HG02763 (cell line): ENCODE results near the gene NLGN2.
A peak's percentile ranks its signal among the peaks of the same experiment; 100 is the strongest.

Source experiments
- ATAC-seq: cut with Tn5 transposase; IDR thresholded peaks from one replicate; pipeline ENCODE4 v1.9.1; 2021; ENCODE audit warnings: mild to moderate bottlenecking, moderate library complexity; ENCODE audit not compliant: unreplicated experiment

NLGN2 gene

DNA sequence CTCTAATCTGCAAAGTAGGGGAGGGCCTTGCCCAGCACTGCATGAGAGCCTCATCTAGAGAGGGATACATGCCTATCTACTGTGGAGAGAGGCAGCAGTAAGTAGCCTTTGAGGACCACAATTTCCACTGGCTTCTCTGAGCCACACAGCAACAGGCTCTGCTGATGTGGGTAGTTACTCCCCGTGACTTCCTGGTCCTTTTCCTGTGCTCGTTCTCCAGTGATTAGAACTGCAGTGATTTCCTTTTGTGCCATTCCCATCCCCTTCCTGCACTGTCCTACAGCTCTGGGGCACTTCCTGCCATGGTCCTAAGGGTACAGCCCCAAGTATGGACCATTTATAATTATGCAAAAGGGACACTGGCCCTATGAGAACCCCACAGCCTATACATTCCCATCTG, 16.3 kb upstream of the NLGN2 start:
- ATAC-seq: no peak

GRCh38 chr17:7392696-7393612, 14.7 kb upstream of the NLGN2 start:
- no peak for ATAC-seq

- ATAC-seq: peak; percentile 48
Measured at GRCh38 chr17:7393613-7394451, 13.8 kb upstream of the NLGN2 start.

DNA sequence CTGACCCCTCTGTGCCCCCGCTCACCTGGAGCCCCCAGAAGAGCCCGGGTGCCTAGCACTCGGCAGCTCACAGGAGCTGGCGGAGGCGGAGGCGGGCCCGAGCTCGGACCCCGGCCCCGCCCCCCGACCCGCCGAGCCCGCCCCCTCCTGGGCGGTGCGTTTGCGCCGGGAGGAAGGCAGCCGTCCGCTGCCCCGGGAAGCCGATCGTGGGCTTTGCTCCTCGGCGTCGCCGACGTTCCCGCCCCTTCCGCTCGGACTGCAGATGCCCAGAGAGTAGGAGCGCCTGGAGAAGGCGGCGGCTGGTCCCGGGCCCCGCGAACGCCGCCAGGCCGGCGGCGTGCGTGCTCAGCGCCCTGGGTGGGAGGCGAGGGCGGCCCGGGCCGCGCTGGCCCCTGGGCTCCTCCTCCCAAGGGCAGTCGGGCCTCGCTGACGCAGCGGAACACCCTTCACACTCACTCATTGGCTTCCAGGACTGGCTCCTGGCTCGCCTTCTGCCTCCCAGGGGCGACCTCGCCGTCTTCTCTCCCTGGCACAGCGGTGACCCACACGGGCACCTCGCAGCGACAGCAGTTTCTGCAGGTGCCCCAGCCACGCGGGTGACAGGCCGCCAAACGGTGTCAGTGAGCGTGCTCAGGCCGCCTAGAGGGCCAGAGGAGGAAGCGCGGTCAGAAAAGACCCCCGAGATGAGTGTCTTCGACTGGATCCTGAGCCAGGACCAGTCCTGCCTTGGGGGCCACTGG, 13.0 kb upstream of the NLGN2 start, which contains the start of gene PLSCR3:
PLSCR3 (minus strand) TSS at position 74 of the 740 bp plus-strand sequence. CDS start 415 bp downstream, outside the sequence.
- ATAC-seq: peak; percentile 72

DNA sequence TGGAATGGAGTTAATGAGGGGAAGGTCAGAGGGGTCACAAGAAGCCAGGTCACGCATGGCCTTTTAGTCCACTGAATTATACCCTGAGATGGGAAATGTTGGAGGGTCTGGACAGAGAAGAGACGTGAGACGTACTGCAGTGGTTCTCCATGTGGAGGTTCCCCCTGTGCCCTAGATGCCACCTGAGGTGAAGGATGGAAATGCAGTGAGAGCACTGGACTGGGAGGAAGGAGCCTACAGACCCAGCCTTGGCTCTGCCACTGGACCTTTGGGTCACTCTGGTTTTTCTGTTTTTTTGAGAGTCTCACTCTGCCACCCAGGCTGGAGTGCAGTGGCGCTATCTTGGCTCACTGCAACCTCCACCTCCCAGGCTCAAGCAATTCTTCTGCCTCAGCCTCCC, 11.5 kb upstream of the NLGN2 start:
- no peak for ATAC-seq

- no peak for ATAC-seq
Measured at GRCh38 chr17:7398612-7399011, 9.0 kb upstream of the NLGN2 start.

DNA sequence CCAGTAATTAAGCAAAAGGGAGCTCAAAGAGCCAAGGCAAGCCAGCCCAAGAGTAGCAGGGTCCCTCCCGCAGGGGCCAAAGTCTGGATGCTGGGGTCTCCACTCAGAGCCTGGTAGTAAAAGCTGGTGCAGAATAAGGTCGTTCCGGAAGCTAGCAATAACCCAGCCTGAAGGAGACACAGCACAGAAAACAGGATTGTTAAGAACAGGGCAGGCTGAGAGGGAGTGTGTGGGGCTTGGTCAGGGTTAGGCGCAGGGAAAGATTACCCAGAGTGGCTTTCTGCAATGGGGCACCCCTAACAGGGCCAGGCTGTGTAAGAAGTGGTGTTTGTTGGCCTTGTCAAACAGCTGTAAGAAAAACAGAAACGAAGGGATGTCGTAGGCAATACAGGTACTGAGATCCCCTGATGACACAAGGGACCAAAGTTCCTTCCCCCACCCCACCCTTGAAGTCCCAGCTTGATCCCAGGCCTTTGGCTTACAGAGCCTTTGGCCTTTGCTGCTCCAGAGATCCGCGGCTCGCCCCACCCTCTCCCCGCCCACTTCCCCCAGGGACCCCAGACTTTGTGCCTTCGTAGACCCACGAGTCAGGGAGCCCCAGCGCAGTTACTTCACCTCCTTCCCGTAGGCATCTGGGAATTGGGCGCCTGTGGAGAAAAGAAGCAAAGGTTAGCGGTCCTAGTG, 4.5 kb upstream of the NLGN2 start:
- no peak for ATAC-seq

DNA sequence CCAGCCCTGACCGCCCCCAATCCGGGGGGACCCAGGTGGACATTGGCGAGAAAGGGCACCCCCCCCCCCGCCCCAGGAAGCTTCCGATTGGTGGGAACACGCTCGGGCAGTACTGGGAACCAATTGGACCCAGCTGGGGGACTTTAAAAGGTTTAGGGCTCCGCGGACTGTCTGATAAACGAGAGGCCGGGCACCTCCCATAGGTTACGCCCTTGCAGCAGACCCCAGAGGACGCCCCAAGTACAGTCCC, 4.0 kb upstream of the NLGN2 start:
- ATAC-seq: no peak

DNA sequence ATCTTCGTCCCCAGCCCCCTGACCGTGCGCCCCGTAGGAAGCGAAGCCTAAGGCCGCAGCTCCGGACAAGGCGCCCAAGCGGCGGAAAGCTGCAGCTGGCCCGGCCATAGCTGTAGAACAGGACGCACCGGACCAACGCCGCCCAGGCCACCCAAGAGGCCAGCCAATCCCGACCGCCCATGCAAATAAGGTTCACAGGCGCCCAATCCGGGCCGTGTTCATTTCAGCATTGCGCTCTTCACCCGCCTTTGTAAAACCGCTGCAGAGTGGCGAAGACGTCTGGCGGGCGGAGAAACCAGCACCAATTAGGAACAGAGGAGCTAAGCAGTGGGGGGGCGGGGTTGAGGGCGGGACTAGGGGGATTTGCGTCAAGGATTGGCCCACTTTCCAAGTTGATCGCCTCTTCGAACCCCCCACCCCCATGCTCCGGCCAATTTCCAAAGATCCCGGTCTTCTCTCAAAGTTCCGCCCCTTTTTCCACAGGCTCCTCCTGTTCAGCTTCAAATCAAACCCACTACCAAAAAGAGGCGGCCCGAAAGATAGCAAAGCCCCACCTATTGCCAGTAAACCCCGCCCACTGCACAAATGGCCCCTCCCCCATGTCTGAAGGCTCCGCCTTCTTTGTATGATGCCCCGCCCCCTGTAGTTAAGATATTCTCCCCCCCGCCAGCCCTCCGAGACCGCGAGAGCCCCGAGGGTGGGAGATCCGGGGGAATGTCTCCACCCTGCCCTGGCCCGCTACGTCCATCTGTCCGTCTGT, 3.5 kb upstream of the NLGN2 start, which contains the start of gene TMEM256:
TMEM256 (minus strand) TSS at position 121 of the 760 bp plus-strand sequence; CDS start at position 108, 13 bp downstream.
- ATAC-seq: peak; percentile 97

DNA sequence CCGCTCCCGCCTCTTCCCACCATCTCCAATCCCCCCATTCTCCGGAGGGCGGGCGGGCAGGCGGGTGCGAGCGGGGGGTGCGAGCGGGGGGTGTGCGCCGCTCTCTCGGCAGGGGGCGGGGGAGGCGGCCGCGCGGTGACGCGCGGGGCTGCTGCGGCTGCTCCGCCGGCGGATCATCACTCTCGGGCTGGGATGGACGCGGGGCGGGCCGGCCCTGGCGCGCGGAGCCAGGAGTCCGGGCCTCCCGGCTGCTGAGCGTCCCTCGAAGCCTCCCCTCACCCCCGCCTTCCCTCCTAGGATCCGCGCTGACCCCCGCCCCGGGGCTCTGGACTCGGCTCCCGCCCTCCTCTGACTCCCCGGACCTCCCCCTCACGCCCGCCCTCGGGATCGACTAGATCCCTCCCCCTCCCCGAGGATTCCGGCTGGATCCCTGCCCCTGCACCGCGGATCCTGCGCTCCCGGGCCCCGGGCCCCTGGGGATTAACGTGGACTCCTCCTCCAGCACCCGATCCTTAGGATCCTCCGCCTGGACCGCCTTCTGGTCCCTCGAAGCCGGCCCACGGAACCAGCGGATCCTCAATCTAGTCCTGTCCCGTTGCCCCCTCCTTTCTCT, 2.8 kb upstream of the NLGN2 start:
- no peak for ATAC-seq

GRCh38 chr17:7405350-7406234, 2.1 kb upstream of the NLGN2 start:
- no peak for ATAC-seq

DNA sequence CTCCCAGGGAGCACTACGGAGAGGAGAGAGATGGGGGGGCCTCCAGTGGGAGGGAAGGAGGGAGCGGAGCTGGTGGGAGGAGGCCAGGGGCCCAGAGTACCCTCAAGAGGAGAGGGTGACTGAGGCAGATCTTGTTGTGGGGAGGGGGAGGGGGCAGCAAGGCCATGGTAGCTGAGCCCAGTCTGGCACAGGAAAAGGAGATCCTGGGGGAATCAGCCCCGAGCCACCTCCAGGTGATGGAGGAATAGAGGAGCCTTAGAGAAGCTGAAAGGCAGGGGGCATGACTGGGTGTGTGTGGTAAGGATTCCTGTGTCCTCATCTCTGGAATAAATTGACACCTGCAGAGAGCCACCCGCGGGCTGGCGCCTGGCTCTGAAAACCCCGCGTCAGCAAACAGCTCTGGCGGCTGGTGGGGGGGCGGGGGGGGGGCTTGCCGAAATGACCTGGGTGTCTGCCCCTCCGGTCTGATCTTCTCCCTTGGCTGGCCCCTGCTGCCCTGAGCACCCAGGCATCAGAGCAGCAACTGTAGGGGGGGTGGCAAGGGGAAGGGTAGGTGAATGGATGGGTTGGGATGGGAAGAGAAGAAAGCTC, 1.3 kb upstream of the NLGN2 start:
- no peak for ATAC-seq

- ATAC-seq: no peak
Measured at GRCh38 chr17:7407082-7407481, 563 bp upstream of the NLGN2 start.

DNA sequence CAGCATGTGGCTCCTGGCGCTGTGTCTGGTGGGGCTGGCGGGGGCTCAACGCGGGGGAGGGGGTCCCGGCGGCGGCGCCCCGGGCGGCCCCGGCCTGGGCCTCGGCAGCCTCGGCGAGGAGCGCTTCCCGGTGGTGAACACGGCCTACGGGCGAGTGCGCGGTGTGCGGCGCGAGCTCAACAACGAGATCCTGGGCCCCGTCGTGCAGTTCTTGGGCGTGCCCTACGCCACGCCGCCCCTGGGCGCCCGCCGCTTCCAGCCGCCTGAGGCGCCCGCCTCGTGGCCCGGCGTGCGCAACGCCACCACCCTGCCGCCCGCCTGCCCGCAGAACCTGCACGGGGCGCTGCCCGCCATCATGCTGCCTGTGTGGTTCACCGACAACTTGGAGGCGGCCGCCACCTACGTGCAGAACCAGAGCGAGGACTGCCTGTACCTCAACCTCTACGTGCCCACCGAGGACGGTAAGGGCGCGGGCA, 645 bp downstream of the NLGN2 start:
- no peak for ATAC-seq

DNA sequence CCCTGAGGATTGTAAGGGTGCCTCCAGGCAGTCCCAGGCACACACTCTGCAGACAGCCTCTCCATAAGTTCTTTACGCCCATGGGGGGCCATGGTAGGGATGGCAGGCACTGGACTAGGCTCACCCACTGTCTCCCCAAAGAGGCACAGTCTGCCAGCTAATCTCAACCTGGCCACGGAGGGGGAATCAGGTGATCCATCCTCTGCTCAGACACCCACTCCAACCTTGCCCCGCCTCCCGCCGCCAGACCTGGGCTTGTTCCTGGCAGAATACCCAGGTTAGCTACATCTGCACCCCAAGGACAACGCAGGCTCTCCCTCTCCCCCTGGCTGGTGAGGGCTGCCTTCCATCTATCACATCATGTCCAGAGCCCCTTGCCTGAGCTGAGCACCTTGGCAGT, 1.2 kb downstream of the NLGN2 start:
- ATAC-seq: no peak

DNA sequence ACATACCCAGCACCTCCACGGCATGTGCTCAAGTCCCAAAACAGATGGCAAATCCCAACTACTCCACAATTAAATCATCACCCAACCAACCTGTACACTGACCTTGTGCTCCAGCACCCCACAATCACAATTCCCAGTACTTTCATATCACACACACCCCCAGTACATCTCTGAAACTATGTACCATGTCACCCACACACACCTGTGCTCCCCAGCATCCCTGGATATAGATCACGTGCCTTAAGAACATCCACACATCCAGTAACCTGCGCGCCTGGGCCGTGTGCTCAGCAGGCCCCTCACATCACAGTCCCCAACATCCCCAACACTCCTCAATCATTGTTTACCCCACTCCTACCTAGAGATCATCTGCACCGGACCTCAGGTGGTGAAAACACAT, 2.1 kb downstream of the NLGN2 start:
- ATAC-seq: no peak

- no peak for ATAC-seq
Measured at GRCh38 chr17:7410634-7411426, 3.2 kb downstream of the NLGN2 start.
